A549 (cell line): Measurements from ENCODE around the gene LRRC73. TPM values are rescaled to one million over a fixed set of nuclear protein-coding genes. Genes with fewer than 3 reads are reported as not detected.

ENCODE experiments used
- ATAC-seq, 2 experiments: fragments of 200-7000 bp in 1 of 2; fragments of >200 bp in 1 of 2; cut with Nextera tagmentation in 1 of 2; cut with Tn5 transposase in 1 of 2; 3 replicates each; pipeline versions ENCODE4 v1.8.0 to v1.9.1; 2018 to 2020; ENCODE audit warnings: mild to moderate bottlenecking in 1 of 2, moderate library complexity in 1 of 2
- CTCF ChIA-PET: fragments of 300-600 bp; sonication (Branson Sonifier 250); formaldehyde crosslinking; extraction: SDS; loops from one replicate; lab custom pipeline; 2021; ENCODE audit warnings: antibody characterized with exemption, inconsistent platforms; lab: Yijun Ruan, JAX
- POLR2A ChIA-PET: fragments of 350-600 bp; formaldehyde crosslinking; extraction: SDS; loops from one replicate; lab custom pipeline; 2021; ENCODE audit warnings: antibody characterized with exemption, inconsistent platforms; lab: Yijun Ruan, JAX
- DNase-seq, 2 experiments: peaks; one replicate each; pipeline versions ENCODE4 v3.0.0 to v3.0.0-alpha.2; 2011 to 2016; ENCODE audit warnings: low read depth in 1 of 2, low spot score in 1 of 2
- FAIRE-seq: peaks from 2 replicates; lab custom pipeline; 2011; peaks lifted over from hg19 to GRCh38; lab: Jason Lieb, UNC
- H3K27ac ChIP-seq, 2 experiments: fragments of >200 bp; sonication (Bioruptor Twin); formaldehyde crosslinking; 3 replicates each; pipeline ENCODE4 v1.5.1; 2016 to 2017
- H3K4me1 ChIP-seq: fragments of >200 bp; sonication (Bioruptor Twin); formaldehyde crosslinking; 3 replicates; pipeline ENCODE4 v1.6.1; 2016
- H3K4me2 ChIP-seq: fragments of >200 bp; sonication (Bioruptor Twin); formaldehyde crosslinking; 3 replicates; pipeline ENCODE4 v1.6.1; 2016
- H3K4me3 ChIP-seq: fragments of >200 bp; sonication (Bioruptor Twin); formaldehyde crosslinking; 3 replicates; pipeline ENCODE4 v1.5.1; 2016
- H3K9me3 ChIP-seq: fragments of >200 bp; sonication (Bioruptor Twin); formaldehyde crosslinking; 3 replicates; pipeline ENCODE4 v1.6.1; 2016
- BCL3 ChIP-seq: fragments of >200 bp; sonication (Bioruptor Twin); formaldehyde crosslinking; IDR thresholded peaks from 3 replicates; pipeline ENCODE4 v1.6.1; 2016
- CTCF ChIP-seq: fragments of >200 bp; sonication (Bioruptor Twin); formaldehyde crosslinking; IDR thresholded peaks from 3 replicates; pipeline ENCODE4 v1.5.1; 2016
- EHF ChIP-seq: fragments of 250-450 bp; sonication (Bioruptor Pico); IDR thresholded peaks from 2 replicates; pipeline ENCODE4 v1.5.0; 2020; ENCODE audit warnings: mild to moderate bottlenecking
- ELK1 ChIP-seq: fragments of 150-350 bp; IDR thresholded peaks from 2 replicates; pipeline ENCODE4 v1.6.1; 2014; ENCODE audit warnings: low read depth, mild to moderate bottlenecking, low read length
- EP300 ChIP-seq, 2 experiments: fragments of >200 bp; sonication (Bioruptor Twin); formaldehyde crosslinking; IDR thresholded peaks; 2 replicates in 1 of 2; 3 replicates in 1 of 2; pipeline ENCODE4 v1.6.1; 2016 to 2017
- FOSB ChIP-seq: fragments of 250-450 bp; sonication (Bioruptor Pico); IDR thresholded peaks from 2 replicates; pipeline ENCODE4 v1.5.0; 2020; ENCODE audit warnings: mild to moderate bottlenecking, moderate library complexity
- HES2 ChIP-seq: fragments of >200 bp; sonication (Bioruptor Twin); formaldehyde crosslinking; IDR thresholded peaks from 2 replicates; pipeline ENCODE4 v1.6.1; 2016
- HOXA7 ChIP-seq: fragments of 250-450 bp; sonication (Bioruptor Pico); IDR thresholded peaks from 2 replicates; pipeline ENCODE4 v1.5.0; 2020; ENCODE audit warnings: mild to moderate bottlenecking, moderate library complexity
- NPAS2 ChIP-seq: fragments of 250-450 bp; sonication (Bioruptor Pico); IDR thresholded peaks from 2 replicates; pipeline ENCODE4 v1.8.0; 2022; ENCODE audit warnings: mild to moderate bottlenecking, moderate library complexity, borderline replicate concordance
- RCOR1 ChIP-seq: fragments of 150-350 bp; IDR thresholded peaks from 2 replicates; pipeline ENCODE4 v1.6.1; 2014; ENCODE audit warnings: antibody characterized with exemption, low read length, low read depth
- REST ChIP-seq: fragments of 200-600 bp; sonication (generic); IDR thresholded peaks from 2 replicates; pipeline ENCODE4 v1.6.1; 2016; ENCODE audit warnings: antibody characterized with exemption, mild to moderate bottlenecking, moderate library complexity
- TP53 ChIP-seq: fragments of 250-450 bp; sonication (Bioruptor Pico); IDR thresholded peaks from 2 replicates; pipeline ENCODE4 v1.5.0; 2021; ENCODE audit warnings: mild to moderate bottlenecking, moderate library complexity
- ZNF302 ChIP-seq: fragments of 250-450 bp; sonication (Bioruptor Pico); IDR thresholded peaks from 2 replicates; pipeline ENCODE4 v1.9.0; 2021; ENCODE audit warnings: inconsistent platforms, mild to moderate bottlenecking, moderate library complexity
- WGBS: methylation state at CpG from one replicate; pipeline ENCODE4 v1.1.6; 2017; ENCODE audit errors: missing lambda C conversion rate; 5-methylcytosine and 5-hydroxymethylcytosine counted together
- polyA plus RNA-seq, 4 experiments: library from polyadenylated mRNA; depleted of rRNA in 3 of 4; stranded (reverse); fragments of >200 nt; fragmentation: RNase III in 1 of 4; extraction: RNeasy Plus Mini Kit Qiagen cat#74134 plus additional on column Dnase treatment in 1 of 4; gene quantifications; 2 replicates in 3 of 4; 3 replicates in 1 of 4; pipeline ENCODE4 v1.2.3, GENCODE V29; 2011 to 2017

The LRRC73 gene
- polyA plus RNA-seq, 2 of the 4 experiments (the other 2 are of a cell fraction) = 0.26 to 0.72 TPM

- ATAC-seq = no peak
- CTCF ChIA-PET = interaction anchor here (0.6 to 3.0 kb wide), 4 partner anchors 14 to 25 kb away, joined by 3 to 10 read pairs (median 3); no protein-coding TSS in a partner anchor
- no peak overlapping the region; the same call in 2 of the 3 replicates for H3K4me2 ChIP-seq
- no peak for DNase-seq
- H3K27ac ChIP-seq = no peak overlapping the region; a peak in 1 of 6 replicates
- TF ChIP-seq RCOR1 (no peak), HOXA7 (CRISPR knock-in tag) (no peak), TP53 (CRISPR knock-in tag) (no peak), EP300 (IDR thresholded peaks at IDR 0.05) (no peak), EHF (CRISPR knock-in tag) (no peak), REST (no peak), BCL3 (no peak)
- FAIRE-seq = no peak
- WGBS = 91% methylated on average over 11 of the region's 11 CpGs
- POLR2A ChIA-PET = no interaction called here
- H3K4me1 ChIP-seq = peaks cover 22% of the 10 kb centered on the region; the same call in 2 of the 3 replicates
- no peaks in the 10 kb centered on the region for H3K9me3 ChIP-seq
- no peak overlapping the region for H3K4me3 ChIP-seq
These were observed 28.4 kb downstream of the LRRC73 start for GRCh38 chr6:43481591-43482236.

- 96% methylated on average over 2 of the region's 2 CpGs for WGBS
- CTCF ChIA-PET = interaction anchor here (0.6 to 3.0 kb wide), 6 partner anchors 15 to 27 kb away, joined by 3 to 10 read pairs (median 3); no protein-coding TSS in a partner anchor
- no peak for TF ChIP-seq HES2
- Histone ChIP-seq H3K27ac (no peak overlapping the region), H3K4me2 (no peak overlapping the region; the same call in 2 of the 3 replicates), H3K4me3 (no peak overlapping the region), H3K9me3 (no peaks in the 10 kb centered on the region), H3K4me1 (peaks cover 22% of the 10 kb centered on the region; the same call in 2 of the 3 replicates)
- POLR2A ChIA-PET = no interaction called here
- ATAC-seq = no peak
- DNase-seq = no peak
- no peak for FAIRE-seq
These were observed 29.1 kb downstream of the LRRC73 start for GRCh38 chr6:43481075-43481474.

- H3K4me3 ChIP-seq = peak overlapping the region; percentile 83
- no peak for ATAC-seq
- TF ChIP-seq ELK1 (no peak), CTCF (no peak), ZNF302 (CRISPR knock-in tag) (no peak), NPAS2 (CRISPR knock-in tag) (no peak), FOSB (CRISPR knock-in tag) (no peak)
- TF ChIP-seq, all 56 proteins: peak for 0
- POLR2A ChIA-PET = interaction anchor here (0.5 to 1.2 kb wide), 5 partner anchors 9 to 695 kb away, joined by 3 to 5 read pairs (median 3); partner anchors contain the start of genes ABCC10 and ZNF318
- DNase-seq = no peak
- no peaks in the 10 kb centered on the region for H3K9me3 ChIP-seq
- peak overlapping the region; percentile 84 to 98 for H3K27ac ChIP-seq
- H3K4me1 ChIP-seq = peaks cover 22% of the 10 kb centered on the region; the same call in 2 of the 3 replicates
- CTCF ChIA-PET = interaction anchor here (0.6 to 1.7 kb wide), 3 partner anchors 16 to 28 kb away, joined by 3 to 4 read pairs (median 3); no protein-coding TSS in a partner anchor
- WGBS = 7% methylated on average over 3 of the region's 3 CpGs
- FAIRE-seq = no peak
- H3K4me2 ChIP-seq = peak overlapping the region; percentile 100
These were observed 32.2 kb downstream of the LRRC73 start for GRCh38 chr6:43478008-43478372.
